Stimulated activated CD8-positive, alpha-beta memory T cell treated with anti-CD3 and anti-CD28 coated beads, Interleukin-4, amount 100 ng/mL, for 48 hours (primary cell): ENCODE measurements around the gene PYGM.

Experiments
- DNase-seq: peaks from one replicate; pipeline ENCODE4 v3.0.0-alpha.2; 2020

Gene PYGM

DNA sequence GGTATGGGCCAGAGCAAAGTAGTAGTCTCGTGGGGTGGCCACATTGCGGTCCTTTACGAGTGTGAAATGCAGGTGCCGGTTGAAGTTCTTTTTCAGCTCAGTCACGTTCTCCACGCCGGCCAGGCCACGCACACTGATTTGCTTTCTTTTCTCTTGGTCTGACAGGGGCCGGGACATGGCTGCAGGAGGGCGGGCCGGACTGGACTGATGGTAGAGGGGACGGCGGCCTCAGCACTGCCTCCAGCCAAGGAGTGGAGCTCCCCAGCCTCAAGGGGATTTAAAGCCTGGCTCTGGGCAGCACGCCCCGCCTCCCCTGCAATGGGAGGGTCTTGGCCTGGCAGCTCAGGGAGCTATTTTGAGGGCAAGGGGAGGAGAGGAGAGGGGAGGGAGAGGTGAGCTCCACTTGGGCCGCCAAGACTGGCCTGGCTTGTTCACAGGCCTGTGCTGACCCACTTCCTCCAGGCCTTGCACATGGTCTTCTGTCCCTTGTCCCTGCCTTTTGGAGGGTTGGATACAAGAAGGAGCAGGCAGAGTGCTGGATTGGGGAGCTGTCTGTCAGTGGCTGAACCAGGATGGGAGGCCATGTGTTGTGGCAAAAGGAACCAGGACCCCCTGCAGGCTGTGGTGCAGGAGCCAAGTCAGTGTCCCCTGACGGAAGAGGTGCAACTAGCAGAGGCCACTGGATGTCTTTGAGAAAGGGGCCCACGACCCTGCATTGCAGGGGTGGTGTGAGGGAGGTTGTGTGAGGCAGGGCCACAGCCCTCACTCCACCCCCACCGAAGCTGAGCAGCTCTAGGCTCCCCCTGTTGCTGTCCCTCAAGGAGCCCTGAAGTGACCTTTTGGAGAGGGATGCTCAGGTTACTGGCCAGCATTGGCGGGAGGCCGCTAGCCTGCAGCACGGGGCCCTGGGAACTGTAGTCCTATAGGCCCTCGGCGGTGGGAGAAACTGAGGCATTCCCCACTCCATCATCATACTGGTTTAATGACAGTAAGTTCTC is at the start of gene PYGM:
PYGM (minus strand) TSS at position 253 of the 998 bp plus-strand sequence; CDS start at position 177, 76 bp downstream.
- DNase-seq = no peak

DNA sequence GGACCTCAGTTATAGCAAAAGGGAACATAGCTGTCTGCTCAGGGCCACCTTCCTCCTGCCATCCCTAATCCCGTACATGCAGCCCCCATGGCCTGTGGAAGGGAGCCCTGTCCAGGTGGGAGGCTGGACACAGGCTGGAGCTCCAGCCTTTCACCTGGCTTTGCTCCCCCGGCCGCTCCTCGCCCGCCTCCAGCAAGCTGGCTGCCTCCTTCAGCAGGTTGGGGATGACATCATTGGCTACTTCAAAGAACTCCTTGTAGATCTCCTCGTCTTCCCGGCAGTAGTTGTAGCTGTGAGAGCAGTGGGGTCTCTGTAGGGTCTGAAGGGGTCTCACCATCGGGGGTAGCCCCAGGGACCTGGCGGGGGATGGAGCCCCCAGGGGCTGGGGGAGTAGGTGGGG is 45.7 kb upstream of the PYGM start:
- no peak for DNase-seq

DNA sequence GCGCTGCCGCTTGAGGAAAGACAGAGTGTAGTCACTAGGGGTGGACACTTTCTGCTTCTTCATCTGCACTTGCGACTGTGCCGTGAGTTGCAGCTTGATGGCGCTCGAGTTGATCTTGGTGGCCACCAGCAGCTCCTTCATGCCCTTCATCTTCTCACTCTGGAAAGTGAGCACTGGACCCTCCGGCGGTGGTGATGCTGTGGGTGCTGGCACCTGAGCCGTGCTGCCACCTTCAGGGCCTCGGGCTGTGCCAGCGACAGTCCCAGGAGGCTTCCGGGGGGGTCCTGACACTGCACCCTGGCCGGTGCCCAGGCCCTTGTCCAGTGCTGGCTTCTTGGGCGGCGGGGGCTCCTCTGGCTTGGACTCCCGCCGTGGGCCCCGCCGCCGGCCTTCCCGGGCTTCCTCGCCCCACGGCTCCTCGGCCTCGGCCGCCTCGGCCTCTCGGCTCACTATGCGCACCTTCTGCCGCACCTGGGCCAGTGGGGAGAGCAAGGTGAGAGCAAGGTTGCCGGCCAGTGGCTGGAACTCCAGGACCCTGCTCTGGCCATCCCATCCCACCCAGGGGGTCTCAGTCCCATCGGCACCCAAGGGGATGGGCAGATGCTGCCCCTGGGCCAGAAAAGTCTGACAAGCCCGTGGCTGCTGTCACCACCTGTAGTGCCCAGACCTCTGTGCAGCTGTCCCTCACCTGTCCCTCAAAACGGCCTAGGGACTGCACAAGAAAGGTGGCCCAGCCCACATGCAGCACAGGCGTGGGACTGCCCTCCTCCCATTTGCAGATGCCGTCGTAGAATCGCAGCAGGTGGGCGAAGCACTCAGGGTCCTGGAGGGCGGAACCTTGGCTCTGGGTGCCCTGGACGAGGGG is 44.8 kb upstream of the PYGM start:
- no peak for DNase-seq

DNA sequence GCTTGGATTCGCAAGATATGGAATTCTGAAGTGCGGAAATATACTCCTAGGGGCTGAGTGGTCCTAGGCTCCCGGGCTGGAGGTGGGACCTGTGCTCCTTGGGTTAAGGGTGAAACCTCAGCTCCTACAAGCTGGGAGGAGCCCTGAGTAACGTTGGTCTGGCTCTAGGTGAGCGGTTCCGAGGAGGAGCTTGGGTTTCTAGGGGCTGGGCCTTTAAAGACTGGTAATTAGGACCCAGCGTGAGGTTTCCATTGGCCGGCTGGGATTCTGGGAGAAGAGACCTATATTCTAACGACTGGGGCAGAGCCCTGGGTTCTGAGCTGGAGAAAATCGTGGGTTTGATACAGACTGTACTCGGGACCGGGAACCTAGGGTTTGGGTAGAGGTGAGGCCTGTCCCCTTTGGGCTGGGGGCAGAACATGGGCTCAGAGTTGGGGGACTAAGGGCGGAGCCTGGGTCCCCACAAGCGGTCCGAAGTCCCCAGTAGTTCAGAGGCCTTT is 44.1 kb upstream of the PYGM start:
- DNase-seq = no peak

DNA sequence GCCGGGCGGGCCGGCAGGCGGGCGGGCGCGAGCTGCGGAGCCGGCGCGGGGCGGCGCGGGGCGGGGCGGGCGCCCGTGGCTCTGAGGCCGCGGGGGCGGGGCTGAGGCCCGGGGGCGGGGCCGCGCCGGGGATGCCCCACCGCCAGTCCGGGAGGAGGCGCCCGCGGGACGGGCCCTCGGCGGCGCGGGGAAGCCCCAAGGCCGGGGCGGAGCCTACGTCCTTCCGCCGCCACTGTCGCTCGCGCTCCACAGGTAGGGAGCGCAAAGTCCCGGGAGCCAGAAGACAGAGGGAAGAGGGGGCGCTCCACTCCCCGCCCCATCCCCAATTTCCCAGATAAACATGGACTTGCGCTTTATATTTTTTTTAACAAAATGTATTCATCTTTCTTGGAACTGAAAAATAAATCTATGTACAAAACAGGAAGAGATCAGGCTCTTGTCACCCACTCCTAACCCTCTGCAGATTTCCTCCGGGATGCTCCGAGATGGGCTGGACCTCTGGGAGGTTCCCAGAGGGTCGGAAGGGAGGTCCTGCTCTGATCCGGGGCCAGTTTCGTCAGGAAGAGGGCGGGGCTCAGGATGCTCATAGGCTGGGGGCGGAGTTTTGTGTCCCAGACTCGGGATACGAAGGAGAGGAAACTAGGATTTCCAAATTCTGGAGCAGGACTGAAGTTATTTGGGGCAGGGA is 43.5 kb upstream of the PYGM start, which contains the start of gene MAP4K2:
MAP4K2 (minus strand) TSS at position 57 of the 688 bp plus-strand sequence. CDS start 65 bp downstream, outside the sequence.
- peak; percentile 87 for DNase-seq

DNA sequence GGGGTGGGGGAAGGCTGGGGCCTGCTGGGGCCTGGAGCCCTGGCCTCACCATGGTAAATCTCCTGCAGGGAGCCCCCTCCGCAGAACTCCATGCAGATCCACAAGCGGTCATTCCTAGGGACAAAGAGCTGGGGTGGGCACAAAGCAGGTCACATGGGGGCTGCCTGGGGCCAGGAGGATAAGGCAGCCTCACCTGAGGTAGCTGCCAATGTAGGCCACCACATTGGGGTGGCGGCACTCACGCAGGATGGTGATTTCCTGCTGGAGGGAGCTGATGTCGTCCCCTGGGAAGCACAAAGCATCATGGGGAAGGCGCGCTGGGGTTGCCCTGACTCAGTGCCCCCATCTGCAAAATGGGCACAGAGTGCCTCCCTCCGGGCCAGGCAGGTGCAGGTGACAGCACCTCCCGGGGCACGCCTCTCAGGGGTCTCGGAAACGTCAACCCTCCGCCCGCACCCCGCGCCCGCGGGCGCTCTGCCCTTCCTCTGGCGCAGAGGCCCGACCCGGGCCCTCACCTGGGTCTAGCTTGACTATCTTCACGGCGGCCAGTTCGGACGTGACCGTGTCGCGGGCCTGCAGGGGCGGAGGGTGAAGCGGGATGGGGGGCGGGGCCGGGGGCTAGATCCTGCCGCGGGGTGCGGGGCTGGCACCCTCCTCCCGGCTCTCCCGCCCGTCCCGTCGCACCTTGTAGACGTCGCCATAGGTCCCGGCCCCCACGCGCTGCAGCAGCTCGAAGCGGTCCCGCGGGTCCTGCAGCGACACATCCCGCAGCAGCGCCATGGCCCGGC is 42.8 kb upstream of the PYGM start:
- peak; percentile 62 for DNase-seq

DNA sequence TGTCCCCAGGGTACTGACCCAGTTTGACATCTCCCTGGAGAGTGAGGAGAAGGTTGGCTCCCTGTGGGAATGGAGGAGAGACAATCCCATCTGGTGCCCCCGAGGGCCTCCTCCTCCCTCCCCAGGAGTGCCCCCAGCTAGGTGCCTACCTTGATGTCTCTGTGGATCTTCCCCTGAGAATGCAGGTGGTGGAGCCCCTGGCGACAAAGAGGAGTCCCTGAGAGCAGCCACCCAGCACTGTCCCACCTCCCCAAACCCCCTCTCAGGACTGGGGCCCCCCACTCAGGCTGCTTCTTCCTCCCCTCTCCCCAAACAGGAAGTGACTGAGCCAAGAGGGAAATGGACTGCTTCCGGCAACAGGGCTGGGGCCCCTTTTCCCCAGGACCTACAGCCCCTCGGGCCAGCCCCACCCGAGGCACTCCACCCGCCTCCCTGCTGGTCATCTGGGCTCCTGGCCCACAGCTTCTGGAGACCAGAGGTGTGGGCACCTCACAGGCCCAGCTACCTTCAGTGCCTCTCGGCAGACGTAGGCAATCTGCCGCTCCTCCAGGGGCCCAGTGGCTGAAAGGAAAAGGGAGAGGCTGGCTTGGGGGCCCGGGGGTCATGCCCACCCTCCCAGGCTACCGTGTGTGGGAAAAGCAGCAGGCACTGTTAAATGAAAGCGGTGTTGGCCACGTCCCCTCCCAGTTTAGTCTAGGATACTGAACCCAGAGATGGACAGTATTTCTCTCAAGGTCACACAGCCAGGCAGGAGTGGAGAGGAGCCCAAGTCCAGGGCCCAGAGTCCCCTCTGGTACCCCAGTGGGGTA is 42.0 kb upstream of the PYGM start:
- DNase-seq = no peak

DNA sequence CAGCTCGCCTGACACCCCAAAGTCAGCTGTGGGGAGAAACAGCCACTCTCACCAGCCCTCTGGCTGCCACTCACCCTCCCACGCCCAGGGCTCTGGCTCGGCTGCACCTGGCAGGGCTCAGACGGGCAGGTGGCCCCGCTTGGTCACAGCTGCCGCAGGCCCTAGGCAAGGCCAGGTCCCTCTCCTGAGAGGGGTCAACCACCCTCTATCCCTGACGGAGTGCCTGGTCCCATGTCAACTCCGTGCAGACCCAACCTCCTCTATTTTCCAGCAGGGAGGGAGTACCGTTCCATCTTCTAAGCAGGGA is 41.3 kb upstream of the PYGM start:
- DNase-seq = no peak

DNA sequence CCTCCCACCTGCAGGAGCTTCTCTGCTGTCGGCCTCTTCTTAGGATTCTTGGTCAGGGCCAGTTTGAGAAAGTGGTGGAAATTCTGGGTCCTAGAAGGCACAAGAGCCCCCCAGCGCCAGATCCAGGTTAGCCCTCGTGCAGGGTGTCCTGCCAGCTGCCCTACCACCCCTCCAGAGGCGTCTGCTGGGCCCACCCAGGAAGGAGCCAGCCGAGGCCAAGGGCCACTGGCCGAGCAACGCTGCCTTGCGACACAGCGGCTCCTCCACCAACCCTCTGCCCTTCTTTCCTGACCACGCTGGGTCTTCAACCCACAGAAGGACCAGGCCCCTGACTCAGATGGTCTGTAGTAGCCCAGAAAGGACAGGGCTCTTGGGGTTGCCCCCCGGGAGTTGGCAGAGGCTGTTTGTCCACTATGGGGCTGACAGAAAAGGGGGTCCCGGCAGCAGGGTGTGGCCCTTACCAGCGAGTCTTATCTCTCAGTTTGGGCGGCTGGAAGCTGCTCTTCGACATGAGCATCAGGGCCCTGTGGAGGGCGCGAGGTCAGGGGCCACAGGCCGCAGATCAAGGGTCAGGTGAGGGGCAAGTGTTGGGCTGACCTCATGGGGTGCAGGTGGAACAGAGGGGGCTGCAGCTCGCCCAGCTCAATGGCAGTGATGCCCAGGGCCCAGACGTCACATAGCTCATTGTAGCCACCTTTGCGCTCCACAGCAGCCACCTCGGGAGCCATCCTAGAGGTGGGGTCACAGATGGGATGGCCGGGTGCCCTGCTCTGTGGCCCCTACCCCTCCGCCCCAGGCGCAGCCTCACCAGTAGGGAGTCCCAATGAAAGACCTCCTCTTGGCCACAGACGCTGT is 40.8 kb upstream of the PYGM start:
- no peak for DNase-seq

DNA sequence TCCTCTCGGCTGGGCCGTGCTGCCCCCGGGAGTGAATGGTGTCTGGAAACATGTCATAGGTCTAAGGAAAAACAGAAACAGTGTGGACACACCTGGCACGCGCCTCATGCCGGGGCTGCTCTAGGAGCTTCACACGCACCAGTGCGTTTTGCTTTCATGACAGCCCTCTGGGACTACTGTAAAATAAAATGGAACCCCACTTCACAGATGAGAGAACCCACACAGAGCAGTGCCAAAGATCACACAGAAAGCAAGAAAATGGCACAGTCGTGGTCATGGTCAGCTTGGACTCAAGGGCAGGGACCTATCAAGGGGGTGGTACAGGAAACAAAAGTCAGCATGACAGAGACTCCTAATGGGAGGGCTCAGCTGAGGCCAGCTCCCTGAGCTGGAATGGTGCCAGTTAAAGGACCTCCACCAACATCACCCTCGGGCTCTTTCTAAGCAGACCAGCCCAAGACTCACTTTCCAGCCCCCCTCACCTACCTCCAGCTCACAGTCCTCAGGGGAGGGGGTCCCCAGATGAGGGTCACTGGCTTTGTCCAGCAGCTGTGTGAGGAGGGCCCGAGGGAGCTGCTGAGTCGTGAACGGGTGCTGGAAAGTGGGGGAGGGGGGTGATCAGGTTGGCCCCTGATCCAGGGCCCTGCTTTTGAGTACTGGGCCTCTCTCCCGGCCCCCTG is 40.0 kb upstream of the PYGM start:
- no peak for DNase-seq

DNA sequence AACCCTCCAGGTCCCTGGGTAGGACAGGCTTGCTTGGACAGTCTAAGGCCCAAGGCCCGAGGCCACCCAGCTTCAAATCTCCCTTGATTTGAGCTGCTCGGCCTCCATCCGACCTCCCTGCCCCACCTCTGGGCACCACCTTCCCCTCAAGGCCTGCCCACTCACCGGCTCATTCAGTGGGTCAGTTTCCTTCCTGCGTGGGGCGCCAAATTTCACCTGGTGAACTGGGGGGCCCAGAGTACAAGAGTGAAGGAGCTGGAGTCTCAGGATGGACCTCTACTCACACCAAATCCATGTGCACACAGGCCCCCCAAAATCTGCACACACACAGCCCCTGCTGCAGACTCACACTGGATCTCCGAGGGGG is 39.5 kb upstream of the PYGM start:
- no peak for DNase-seq

DNA sequence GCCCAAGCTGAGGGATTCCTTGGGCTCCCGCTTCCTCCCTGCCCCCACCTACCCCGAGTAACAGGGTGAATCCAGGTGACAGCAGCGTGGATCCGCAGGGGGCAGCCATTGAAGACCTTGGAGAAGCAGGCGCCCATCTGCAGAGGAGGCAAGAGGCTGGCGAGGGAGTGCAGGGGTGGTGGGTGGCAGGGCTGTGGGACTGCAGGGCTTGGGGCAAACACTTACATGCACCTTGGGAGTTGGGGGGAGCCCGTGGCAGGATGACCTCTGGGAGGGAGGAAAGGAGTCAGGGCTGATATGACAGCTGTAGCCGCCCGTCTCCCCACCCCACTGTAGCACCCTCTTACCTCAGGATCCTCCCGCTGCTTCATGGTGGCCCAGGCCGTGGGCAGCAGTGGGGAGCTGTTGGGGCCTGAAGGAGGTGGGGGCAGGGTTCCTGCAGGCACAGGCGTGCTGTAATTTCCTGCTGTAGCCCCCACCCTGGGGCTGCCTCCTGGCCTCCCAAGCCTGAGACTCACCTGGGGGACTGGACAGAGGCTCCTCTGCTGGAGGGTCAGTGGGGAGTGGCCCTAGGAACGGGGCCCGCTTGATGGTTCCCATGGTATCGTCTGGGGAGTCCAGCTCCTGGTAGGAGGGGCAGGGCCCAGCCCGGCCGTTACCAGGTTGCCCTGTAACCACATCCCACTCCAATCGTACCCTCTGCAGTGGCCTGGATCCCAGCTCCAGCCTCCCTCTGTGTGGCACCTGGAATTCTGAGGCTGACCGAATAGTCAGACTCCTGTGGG is 37.2 kb upstream of the PYGM start:
- DNase-seq = no peak

DNA sequence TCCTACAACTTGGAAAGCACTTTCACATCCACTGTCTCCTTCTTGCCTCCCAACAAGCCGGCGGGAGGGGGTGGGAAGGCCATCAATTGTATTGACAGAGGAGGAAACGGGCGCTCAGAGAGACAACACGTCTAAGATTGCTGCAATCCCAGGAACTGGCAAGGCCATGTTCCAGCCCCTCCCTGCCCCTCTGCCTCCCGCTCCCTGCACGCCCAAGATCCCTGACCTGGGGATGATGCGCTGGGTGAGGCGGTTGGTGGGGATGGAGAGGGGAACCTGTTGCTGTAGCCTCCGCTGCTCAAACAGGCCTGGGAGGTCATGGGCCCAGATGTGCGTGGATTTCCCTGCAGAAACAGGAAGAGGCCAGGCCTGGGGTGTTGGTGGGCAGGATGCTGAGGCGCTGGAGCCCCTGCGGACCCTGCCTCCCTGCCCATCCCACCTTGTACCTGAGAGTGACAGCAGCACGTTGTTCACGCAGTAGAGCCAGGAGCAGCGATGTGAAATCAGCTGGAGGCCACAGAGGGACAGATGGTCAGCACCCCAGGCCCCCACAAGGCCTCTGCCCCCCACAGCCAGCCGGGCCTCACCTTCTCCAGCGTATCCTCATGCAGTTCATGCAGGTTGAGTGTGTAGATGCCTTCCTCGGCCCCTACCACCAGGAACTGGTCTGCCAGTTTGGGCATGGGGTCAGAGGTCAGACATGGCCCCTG is 36.4 kb upstream of the PYGM start:
- DNase-seq = no peak

DNA sequence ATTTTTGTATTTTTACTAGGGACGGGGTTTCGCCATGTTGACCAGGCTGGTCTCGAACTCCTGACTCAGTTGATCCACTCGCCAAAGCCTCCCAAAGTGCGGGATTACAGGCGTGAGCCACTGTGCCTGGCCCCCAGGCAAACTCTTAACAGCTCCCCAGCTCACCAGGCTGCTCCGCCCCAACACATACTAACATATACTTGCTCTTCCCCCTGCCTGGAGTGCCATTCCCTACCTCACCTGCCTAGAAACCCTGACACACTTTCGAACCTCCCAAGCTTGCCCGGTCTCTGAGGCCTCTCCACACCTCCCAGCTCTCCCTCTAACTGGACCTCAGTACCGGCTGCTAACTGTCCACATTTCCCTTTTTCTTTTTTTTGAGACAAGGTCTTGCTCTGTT is 34.8 kb upstream of the PYGM start:
- DNase-seq = no peak

DNA sequence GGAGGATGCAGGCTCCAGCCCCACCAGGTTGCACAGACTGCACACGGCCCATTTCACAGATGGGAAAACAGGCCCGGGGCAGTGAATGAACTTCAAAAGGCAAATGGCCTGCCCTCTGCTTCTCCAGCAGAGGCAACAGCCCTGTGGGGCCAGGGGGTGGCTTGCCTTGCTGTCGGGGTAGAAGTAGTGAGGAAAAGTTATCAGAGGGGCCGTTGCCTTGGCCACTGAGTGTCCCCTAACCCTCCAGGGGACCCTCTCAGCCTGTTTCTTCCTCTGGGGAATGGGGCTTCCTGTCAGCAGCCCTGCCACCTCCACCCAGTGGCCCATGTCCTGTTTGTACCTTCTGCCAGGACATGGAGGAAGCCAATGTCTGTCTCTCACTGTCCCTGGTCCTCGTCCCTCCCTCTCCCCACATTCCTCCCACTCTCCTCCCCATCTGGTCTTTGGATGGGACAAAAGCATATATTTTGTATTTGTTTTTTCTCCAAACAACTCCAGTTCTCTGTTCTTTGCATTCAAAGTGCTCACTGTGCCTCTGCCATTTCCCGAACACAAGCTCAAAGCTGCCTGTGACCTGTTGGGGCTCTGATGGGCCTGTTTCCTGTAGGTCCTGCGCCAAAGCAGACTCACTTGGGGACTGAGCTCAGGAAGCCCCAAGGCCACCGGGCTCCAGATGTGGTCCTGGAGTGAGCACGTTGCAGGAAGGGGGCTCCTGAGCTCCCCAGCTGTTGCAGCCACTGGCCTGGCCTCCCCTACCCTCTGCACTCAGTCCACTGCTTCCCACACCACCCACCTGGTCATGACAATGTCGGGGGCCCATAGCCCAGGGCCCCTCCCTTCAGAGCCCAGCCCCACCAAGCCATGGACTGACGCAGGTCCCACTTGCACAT is 33.7 kb upstream of the PYGM start:
- DNase-seq = no peak

DNA sequence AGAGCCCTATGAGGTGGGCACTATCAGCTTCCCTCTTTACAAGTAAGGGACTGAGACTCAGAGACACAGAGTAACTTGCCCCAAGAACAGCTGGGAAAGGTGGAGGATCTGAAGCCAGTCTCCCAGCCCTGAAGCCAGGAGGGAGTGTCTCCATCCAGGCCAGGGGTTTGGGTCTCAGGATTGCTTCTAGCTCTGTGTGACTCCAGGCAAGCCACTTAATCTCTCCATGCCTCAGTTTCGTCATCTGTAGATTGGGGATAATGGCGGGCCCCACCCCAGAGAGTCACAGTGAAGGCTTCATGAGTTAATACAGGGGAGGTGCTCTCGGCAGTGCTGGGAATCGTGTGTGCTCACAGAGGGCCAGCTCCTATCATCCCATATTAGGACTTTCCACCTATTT is 32.7 kb upstream of the PYGM start:
- DNase-seq = no peak

DNA sequence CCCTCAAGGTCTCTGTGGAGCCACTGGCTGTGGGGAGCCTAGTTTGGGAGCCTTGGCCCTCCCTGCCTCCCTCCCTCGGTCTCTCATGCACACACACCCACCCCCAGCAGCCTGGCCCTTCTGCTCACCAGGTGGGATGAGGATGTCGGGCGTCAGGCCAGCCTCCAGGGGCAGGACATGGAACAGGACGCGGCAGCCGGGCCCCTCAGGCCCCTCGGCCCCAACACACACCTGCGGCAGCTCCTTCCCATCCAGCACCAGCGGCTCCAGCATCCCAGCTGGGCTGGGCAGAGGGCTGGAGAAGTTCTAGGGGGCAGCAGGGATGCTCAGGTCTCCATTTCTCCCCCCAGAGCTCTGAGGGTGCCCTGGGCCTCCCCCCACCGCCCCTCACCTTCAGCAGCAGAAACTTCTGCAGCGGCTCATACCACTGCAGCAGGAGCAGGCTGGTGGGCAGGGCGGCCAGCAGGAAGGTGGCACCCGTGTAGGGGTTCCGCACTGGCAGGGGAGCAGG is 32.1 kb upstream of the PYGM start:
- DNase-seq = no peak
